GM19468 (cell line): ENCODE measurements around the gene GPR55.

ENCODE experiments used
- ATAC-seq: cut with Tn5 transposase; IDR thresholded peaks from one replicate; pipeline ENCODE4 v1.9.1; 2021; ENCODE audit warnings: mild to moderate bottlenecking, moderate library complexity, moderate number of reproducible peaks; ENCODE audit not compliant: unreplicated experiment; ENCODE audit errors: extremely low read depth

Gene GPR55

GRCh38 chr2:230904856-230905447, 20.1 kb downstream of the GPR55 start:
- no peak for ATAC-seq

- ATAC-seq: no peak
Measured at GRCh38 chr2:230903231-230904150, 21.6 kb downstream of the GPR55 start.

- peak; percentile 49 for ATAC-seq
Measured at GRCh38 chr2:230902180-230902899, 22.7 kb downstream of the GPR55 start.

GRCh38 chr2:230901006-230901405, 24.0 kb downstream of the GPR55 start:
- ATAC-seq: no peak

- ATAC-seq: no peak
Measured at GRCh38 chr2:230900336-230900995, 24.6 kb downstream of the GPR55 start.

- no peak for ATAC-seq
Measured at GRCh38 chr2:230899786-230900185, 25.3 kb downstream of the GPR55 start.

- no peak for ATAC-seq
Measured at GRCh38 chr2:230899287-230899686, 25.8 kb downstream of the GPR55 start.

- ATAC-seq: no peak
Measured at GRCh38 chr2:230898713-230899091, 26.3 kb downstream of the GPR55 start.

- ATAC-seq: no peak
Measured at GRCh38 chr2:230898016-230898712, 26.9 kb downstream of the GPR55 start.

- no peak for ATAC-seq
Measured at GRCh38 chr2:230896346-230897115, 28.5 kb downstream of the GPR55 start.

GRCh38 chr2:230895536-230896345, 29.3 kb downstream of the GPR55 start:
- ATAC-seq: no peak

- peak; percentile 55 for ATAC-seq
Measured at GRCh38 chr2:230893841-230894781, 30.9 kb downstream of the GPR55 start.

- no peak for ATAC-seq
Measured at GRCh38 chr2:230893338-230893737, 31.7 kb downstream of the GPR55 start.

- ATAC-seq: no peak
Measured at GRCh38 chr2:230891509-230891908, 33.5 kb downstream of the GPR55 start.

- ATAC-seq: no peak
Measured at GRCh38 chr2:230891064-230891463, 34.0 kb downstream of the GPR55 start.

GRCh38 chr2:230890646-230891045, 34.4 kb downstream of the GPR55 start:
- no peak for ATAC-seq

- ATAC-seq: no peak
Measured at GRCh38 chr2:230889911-230890601, 35.0 kb downstream of the GPR55 start.
